HTR-8/SVneo (cell line): ENCODE measurements around the gene STRADB.
A peak's percentile ranks its signal among the peaks of the same experiment; 100 is the strongest.
"Not testable (repeated sequence)": the region's sequence is repeated elsewhere in the genome, so short reads cannot be mapped to it uniquely, and the experiment has no call there.

ENCODE experiments used
- DNase-seq: peaks from one replicate; pipeline ENCODE4 v3.0.0; 2011; ENCODE audit warnings: low spot score, mixed read lengths; ENCODE audit not compliant: insufficient read length
- FAIRE-seq: peaks from 2 replicates; lab custom pipeline; 2011; peaks lifted over from hg19 to GRCh38; lab: Jason Lieb, UNC

The STRADB gene

DNA sequence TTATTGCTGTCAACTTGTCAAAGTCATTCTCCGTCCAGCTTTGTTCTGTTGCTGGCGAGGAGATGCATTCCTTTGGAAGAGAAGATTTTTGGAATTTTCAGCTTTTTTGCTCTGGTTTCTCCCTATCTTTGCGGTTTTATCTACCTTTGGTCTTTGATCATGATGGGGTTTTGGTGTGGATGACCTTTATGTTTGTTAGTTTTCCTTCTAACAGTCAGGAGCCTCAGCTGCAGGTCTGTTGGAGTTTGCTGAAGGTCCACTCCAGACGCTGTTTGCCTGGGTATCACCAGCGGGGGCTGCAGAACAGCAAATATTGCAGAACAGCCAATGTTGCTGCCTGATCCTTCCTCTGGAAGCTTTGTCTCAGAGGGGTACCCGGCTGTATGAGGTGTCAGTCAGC, 21.7 kb upstream of the STRADB start:
- DNase-seq, FAIRE-seq: not testable (repeated sequence)

DNA sequence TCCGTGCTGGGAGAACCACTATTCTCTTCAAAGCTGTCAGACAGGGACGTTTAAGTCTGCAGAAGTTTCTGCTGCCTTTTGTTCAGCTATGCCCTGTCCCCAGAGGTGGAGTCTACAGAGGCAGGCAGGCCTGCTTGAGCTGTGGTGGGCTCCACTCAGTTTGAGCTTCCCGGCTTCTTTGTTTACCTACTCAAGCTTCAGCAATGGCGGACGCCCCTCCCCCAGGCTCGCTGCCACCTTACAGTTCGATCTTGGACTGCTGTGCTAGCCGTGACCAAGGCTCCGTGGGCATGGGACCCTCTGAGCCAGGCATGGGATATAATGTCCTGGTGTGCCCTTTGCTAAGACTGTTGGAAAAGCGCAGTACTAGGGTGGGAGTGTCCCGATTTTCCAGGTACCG, 21.2 kb upstream of the STRADB start:
- not testable (repeated sequence) for DNase-seq

DNA sequence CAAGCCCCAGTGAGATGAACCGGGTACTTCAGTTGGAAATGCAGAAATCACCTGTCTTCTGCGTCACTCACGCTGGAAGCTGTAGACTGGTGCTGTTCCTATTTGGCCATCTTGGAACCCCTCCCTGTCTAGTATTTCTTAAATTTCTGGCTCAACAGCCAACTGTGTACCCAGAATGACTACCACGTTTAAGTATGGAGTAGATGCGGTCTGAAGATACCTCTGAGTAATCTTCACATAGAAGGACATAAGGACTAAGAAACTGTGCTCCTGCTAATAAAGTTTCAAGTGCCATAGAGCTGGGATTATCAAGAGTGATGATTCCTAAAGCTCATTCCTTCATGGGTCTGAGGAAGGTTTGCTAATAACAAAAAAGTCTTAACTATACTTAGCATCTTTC, 20.7 kb upstream of the STRADB start:
- DNase-seq (no peak), FAIRE-seq (no peak)

More for the DNA sequence above, 21.2 kb upstream of the STRADB start:
- not testable (repeated sequence) for FAIRE-seq

DNA sequence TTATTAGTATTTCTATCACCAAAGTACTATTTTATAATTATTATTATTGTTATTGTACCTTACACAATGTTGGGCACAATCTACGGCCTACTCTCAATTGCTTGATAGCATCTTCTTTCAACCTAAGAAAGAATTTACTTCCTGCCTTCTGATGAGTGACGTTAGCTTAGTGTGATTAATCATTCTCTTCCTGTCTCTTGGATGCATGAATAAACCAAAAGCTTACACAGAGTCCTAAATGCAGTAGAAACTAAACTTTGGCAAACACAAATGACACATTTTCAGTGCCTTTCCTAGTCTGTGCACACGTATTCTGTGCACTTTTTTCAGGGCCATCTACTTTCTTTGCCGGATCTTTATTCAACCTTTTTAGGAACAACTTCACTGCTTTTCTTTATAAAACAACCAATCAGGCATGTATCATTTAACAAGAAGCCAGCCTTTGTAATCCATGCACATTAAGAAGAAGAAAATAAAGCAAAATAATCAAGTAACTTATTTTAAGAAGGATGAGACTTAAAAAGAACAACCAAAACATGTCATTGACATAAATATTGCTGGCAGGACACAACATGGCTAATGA, 19.4 kb upstream of the STRADB start:
- FAIRE-seq: no peak
- DNase-seq: peak; percentile 70

DNA sequence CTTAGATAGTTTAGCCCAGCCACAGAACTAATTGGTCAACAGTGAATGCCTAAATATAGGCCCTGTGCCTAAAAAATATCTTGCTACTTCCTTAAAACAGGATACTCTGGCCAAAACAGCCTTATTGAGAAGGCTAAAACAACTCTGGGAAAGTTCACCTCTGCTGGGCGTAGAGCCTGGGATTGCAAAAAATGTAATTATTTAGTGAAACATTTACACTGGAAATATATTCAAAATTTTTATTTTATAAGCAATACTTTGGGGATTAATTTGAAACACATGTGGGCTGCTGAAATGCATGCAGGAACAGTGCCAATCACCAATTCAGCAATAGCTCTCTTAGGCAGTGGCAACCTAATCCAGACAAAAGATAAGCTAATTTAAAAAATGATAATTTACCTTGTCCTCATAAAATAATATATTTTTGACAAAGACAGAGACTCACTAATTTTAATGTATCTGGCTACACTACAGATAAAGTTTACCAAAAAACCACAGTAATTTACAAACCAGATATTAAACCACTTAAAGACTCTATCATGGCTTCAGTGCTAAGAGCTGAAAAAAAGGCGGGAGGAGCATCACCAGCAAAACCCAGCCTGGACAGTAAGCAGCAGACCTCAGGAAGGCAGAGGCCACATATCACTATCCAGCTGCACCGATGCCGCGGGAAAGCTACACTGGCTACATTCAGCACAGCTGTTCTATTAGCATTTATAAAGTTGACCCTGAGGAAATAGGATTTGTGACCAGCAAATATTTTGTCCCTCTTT, 18.7 kb upstream of the STRADB start:
- no peak for FAIRE-seq
- no peak for DNase-seq

DNA sequence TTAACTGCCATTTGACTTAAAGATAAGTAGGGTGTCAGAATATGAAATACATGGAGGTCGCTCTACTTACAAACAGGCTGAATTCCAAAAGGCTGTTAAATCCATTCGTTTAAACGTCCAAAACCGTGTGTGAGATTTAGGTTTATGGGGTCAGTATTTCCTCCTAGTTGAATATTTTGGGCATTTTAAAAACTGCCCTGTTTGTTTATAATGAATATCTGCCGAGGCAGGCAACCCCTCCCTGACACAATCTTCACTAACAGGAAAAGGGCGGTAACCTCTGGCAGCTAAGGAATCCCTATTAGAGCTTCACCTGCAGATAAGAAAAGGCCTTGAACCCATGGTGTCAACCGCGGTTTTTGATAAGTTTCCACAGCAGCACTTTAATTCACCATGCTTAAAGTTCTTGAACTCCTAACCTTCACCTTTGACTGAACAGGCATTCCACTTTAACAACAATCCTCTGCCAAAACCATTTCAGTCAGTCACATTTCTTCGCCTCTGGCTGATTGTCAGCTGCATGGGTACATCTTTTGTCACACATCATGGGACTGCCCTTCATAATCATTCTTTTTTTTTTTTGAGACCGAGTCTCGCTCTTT, 18.0 kb upstream of the STRADB start:
- DNase-seq (no peak), FAIRE-seq (no peak)

DNA sequence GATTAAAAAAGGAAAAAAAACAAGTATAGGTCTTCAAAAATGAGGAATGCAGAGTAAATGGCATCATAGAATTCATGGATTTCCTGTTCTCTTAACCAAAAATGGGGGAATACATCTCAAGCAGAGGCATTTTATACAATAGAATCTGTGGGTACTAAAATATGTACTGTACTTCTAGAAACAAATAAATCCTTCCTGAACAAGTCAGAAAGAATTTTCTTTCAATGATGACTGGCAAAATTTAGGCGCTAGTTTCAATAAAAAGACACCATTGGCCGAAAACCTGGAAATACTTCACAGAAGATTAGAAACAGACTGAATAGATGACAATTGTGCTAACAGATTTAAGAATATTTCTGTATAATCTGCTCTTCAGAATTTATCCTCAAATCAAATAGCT, 15.4 kb upstream of the STRADB start:
- no peak for FAIRE-seq
- DNase-seq: no peak

DNA sequence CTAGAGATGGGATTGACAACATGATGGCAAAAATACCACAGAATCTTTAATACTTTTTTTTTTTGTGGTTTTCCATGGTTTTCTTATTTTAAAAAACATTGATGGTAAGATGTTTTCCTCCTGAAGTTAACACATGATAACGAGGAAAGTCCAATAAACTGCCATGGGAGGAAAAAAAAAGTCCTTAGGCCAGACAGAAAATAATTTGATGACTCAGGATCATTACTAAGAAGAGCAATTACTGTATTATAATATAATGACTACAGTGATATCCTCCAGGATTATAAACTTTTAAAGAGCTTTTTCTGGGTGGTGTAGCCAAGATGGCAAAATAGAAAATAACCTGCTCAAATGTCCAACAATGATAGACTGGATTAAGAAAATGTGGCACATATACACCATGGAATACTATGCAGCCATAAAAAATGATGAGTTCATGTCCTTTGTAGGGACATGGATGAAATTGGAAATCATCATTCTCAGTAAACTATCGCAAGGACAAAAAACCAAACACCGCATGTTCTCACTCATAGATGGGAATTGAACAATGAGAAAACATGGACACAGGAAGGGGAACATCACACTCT, 12.1 kb upstream of the STRADB start:
- FAIRE-seq, DNase-seq: not testable (repeated sequence)

DNA sequence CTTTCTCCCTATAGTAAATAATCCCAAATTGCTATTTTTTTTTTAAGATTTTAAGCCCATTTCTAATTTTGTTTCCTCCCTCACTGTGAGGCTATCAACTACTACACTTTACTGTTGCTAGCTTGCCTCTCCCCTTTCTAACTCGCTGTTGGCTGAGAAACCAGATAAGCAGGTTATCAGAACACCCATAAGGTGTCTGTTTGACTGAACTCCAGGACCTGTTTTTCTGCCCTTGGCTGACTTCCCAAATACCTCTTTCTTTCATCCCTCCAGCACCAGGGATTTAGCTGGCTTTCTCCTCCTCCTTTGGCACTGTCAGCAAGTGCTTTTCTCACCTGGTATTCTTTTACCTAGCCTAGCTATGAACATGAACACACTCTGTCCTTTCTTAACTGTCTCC, 11.4 kb upstream of the STRADB start:
- FAIRE-seq: no peak
- DNase-seq: no peak

DNA sequence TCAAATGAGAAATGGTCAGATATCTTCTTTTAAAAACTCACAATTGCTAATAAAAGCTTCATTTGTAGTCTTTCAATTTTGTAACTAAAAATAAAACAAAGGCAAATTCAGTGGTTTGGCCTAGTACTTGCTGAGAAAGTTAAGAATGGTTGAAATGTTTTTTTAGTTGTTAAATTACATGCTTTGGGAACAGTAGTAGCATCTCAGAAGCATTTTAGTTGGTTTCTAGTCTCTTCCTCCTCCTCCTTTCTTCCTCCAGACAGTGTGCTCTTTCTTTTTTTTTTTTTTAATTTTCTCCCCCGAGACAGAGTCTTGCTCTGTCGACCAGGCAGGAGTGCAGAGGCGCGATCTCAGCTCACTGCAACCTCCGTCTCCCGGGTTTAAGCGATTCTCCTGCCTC, 10.1 kb upstream of the STRADB start:
- DNase-seq: no peak
- no peak for FAIRE-seq

GRCh38 chr2:201444746-201445465, 6.6 kb upstream of the STRADB start:
- FAIRE-seq: no peak

GRCh38 chr2:201447086-201447485, 4.5 kb upstream of the STRADB start:
- FAIRE-seq (no peak), DNase-seq (no peak)

More at GRCh38 chr2:201444746-201445465, 6.6 kb upstream of the STRADB start:
- no peak for DNase-seq

DNA sequence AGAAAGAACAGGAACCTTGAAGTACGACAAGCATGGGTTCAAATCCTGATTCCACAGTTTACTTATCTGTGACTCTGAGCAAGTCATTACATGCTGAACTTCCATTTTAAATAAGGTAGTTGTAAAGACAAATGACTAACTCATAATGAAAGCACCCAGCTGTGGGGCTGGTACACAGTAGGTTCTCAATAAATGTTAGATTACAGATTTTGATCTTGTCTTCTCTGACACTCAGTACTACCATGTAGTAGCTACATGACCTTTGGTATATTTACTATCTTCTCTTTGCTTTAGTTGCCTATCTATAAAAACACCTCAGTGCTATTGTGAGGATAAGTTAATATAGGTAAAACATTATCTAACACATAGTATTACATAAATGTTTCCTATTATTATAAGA, 3.5 kb upstream of the STRADB start:
- FAIRE-seq (no peak), DNase-seq (no peak)

- no peak for DNase-seq
- FAIRE-seq: no peak
These were observed 2.8 kb upstream of the STRADB start for GRCh38 chr2:201448701-201449100.

DNA sequence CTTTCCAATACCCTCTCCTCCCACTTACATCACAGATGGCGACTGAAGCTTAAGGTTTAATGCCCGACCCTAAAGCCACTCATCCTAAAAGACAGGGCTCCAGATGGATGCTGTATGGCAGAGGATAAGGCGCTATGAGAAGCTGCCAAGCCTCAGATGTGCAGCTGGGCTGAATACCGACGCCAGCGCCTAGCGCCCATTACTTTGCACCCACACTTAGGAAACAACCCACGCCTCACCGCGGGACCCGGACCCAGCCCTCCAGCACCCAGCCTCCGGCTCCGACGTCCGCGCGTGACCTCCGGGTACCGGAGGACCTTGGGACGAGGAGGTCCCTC, 617 bp upstream of the STRADB start:
- DNase-seq (peak; percentile 18), FAIRE-seq (no peak)

DNA sequence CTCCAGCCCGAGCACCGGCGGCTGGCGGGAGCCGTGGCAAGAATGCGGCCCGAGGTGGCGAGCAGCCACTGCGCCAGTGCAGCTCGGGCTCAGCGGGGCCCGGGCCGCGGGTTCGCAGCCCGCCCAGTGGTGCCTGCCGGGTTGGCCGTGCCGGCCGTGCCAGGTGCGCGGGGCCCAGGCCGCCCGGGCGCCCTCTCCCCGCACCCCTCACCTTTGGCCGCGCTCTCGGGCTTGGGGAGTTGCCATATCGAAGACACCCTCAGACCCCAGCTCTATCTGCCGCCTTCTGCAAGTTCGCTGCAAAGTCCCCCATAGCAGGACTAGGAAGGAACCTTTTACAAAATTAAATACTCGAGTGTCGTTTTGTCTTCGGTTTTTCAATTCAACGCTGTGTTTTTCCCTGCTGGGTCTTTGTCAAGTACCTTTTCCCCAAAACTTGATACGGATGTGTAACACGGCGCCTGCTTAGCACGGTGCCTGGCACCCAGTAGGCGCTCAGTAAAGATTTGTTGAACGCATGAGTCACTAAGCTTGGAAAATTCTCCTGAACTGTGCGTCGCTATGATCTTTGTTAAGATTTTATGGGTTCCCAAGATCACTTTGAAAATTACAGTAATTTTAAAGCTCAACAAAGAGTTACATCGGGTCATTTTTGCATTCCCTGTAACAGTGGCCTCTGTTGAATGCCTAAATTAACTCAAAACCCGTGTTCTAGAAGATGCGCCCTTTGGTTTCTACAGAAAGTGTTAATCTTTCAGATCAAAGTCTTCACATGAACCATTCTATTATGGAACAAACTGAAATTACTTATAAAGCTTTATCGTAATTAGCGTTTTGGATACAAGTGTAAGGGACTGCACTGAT, 750 bp downstream of the STRADB start:
- peak; percentile 9 for FAIRE-seq
- no peak for DNase-seq

GRCh38 chr2:201452922-201453643, 1.5 kb downstream of the STRADB start:
- DNase-seq: no peak
- no peak for FAIRE-seq

DNA sequence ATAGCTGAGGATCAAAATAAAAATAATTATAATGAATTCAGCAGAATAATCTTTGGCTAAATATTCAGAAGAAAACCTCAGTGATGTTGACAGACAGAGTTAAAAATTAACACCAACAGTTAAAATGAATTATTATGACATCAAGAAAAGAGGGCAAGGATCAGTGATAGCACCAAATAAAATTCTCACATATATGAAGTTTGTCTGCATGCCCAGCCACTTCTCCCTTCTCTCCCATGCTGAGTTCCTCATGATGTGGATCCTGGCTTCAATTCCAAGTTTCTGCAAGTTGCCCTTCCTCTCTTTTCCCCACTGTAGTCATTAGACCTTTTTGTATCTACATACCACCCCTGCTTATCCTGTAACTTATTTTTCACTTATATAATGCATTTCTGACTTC, 6.8 kb downstream of the STRADB start:
- DNase-seq (no peak), FAIRE-seq (no peak)

- DNase-seq (no peak), FAIRE-seq (no peak)
These were observed 9.0 kb downstream of the STRADB start for GRCh38 chr2:201460532-201460931.
